ENCODE data around the gene CPSF4L.

- TF ChIP-seq JUN (IDR thresholded peaks at IDR 0.05; ENCODE audit: borderline replicate concordance, insufficient read depth, insufficient read length, low read depth) (no peak), EZH2 (IDR thresholded peaks at IDR 0.05; ENCODE audit: borderline replicate concordance, low read depth, low read length, severe bottlenecking) (no peak), MYC (IDR thresholded peaks at IDR 0.05; ENCODE audit: low read depth, low read length) (no peak), GATA2 (IDR thresholded peaks at IDR 0.05; ENCODE audit: insufficient read depth, insufficient read length, low read depth, low read length) (no peak), POLR2A (IDR thresholded peaks at IDR 0.05; ENCODE audit: low read depth, low read length) (no peak), FOS (IDR thresholded peaks at IDR 0.05; ENCODE audit: borderline replicate concordance, insufficient read depth, low read length) (no peak), POLR2AphosphoS5 (IDR thresholded peaks at IDR 0.05; ENCODE audit: insufficient read depth, low read depth, low read length) (no peak)
- TF ChIP-seq, protein P1, sequence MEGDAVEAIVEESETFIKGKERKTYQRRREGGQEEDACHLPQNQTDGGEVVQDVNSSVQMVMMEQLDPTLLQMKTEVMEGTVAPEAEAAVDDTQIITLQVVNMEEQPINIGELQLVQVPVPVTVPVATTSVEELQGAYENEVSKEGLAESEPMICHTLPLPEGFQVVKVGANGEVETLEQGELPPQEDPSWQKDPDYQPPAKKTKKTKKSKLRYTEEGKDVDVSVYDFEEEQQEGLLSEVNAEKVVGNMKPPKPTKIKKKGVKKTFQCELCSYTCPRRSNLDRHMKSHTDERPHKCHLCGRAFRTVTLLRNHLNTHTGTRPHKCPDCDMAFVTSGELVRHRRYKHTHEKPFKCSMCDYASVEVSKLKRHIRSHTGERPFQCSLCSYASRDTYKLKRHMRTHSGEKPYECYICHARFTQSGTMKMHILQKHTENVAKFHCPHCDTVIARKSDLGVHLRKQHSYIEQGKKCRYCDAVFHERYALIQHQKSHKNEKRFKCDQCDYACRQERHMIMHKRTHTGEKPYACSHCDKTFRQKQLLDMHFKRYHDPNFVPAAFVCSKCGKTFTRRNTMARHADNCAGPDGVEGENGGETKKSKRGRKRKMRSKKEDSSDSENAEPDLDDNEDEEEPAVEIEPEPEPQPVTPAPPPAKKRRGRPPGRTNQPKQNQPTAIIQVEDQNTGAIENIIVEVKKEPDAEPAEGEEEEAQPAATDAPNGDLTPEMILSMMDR (IDR thresholded peaks at IDR 0.05; ENCODE audit: extremely low read depth in 1 of 2, insufficient read depth in 1 of 2, low read depth in 1 of 2, low read length in 2 of 2) = no peak
- TF ChIP-seq, protein P2, sequence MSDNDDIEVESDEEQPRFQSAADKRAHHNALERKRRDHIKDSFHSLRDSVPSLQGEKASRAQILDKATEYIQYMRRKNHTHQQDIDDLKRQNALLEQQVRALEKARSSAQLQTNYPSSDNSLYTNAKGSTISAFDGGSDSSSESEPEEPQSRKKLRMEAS (IDR thresholded peaks at IDR 0.05; ENCODE audit: insufficient read depth, insufficient read length) = no peak
Observed at GRCh38 chr17:73269329-73269615, 7.6 kb upstream of the CPSF4L start.

Measured in endothelial cell of umbilical vein (primary cell).